Thoracic aorta (tissue), 2 donors: ENCODE data around the gene ZC3H14. TPM values are rescaled to one million over a fixed set of nuclear protein-coding genes. Genes with fewer than 3 reads are reported as not detected.

ENCODE experiments used
- ATAC-seq: fragments of 150-250 bp; one replicate; pipeline ENCODE4 v1.8.0; 2017; ENCODE audit warnings: low read depth; ENCODE audit not compliant: insufficient number of reproducible peaks, low FRiP score
- DNase-seq: peaks from one replicate; pipeline ENCODE4 v3.0.0-alpha.2; 2020; ENCODE audit warnings: low spot score
- H3K27ac ChIP-seq, 2 donors: fragments of 200-600 bp; sonication (generic); 1 replicate in 1 of 2; 2 replicates in 1 of 2; pipeline ENCODE4 v1.5.1; 2016; ENCODE audit warnings: mild to moderate bottlenecking in 2 of 2, moderate library complexity in 2 of 2
- H3K27me3 ChIP-seq: fragments of 200-600 bp; sonication (generic); replicated peaks from 2 replicates; pipeline ENCODE4 v1.6.0; 2016; ENCODE audit warnings: mild to moderate bottlenecking; ENCODE audit not compliant: insufficient read depth
- H3K36me3 ChIP-seq: fragments of 200-600 bp; sonication (generic); one replicate; pipeline ENCODE4 v1.5.1; 2016
- H3K4me1 ChIP-seq, 2 donors: fragments of 200-600 bp; sonication (generic); 1 replicate in 1 of 2; 2 replicates in 1 of 2; pipeline versions ENCODE4 v1.5.1 to v1.6.0; 2016; ENCODE audit warnings: low read depth in 2 of 2, mild to moderate bottlenecking in 1 of 2; ENCODE audit not compliant: control insufficient read depth in 1 of 2
- H3K4me3 ChIP-seq: fragments of 200-600 bp; sonication (generic); 2 replicates; pipeline ENCODE4 v1.5.1; 2016; ENCODE audit warnings: mild to moderate bottlenecking
- H3K9me3 ChIP-seq: fragments of 200-600 bp; sonication (generic); 2 replicates; pipeline ENCODE4 v1.5.1; 2016
- CTCF ChIP-seq: fragments of 200-600 bp; sonication (generic); IDR thresholded peaks from one replicate; pipeline ENCODE4 v1.5.1; 2019; ENCODE audit warnings: antibody characterized with exemption
- total RNA-seq, 2 donors: library from RNA; depleted of rRNA; stranded (reverse); fragments of >200 nt; gene quantifications; one replicate each; pipeline versions ENCODE4 v1.1.0 to v1.2.3, GENCODE V29; 2016

The ZC3H14 gene
- total RNA-seq, 2 donors from 2014 or later: 47.7 to 82.9 TPM

- Histone ChIP-seq H3K27ac (no peak overlapping the region), H3K9me3 (no peaks in the 10 kb centered on the region), H3K4me3 (no peak overlapping the region), H3K36me3 (no peaks in the 10 kb centered on the region), H3K4me1 (no peaks in the 10 kb centered on the region), H3K27me3 (no peaks in the 10 kb centered on the region)
- TF ChIP-seq CTCF: no peak
- no peak for DNase-seq
- ATAC-seq: no peak
These were observed 69.7 kb downstream of the ZC3H14 start for GRCh38 chr14:88632512-88632911.

- Histone ChIP-seq H3K4me3 (no peak overlapping the region), H3K9me3 (no peaks in the 10 kb centered on the region), H3K27ac (no peak overlapping the region), H3K36me3 (no peaks in the 10 kb centered on the region), H3K4me1 (no peaks in the 10 kb centered on the region), H3K27me3 (no peaks in the 10 kb centered on the region)
- DNase-seq (no peak), ATAC-seq (no peak)
- TF ChIP-seq CTCF: no peak
These were observed 76.4 kb downstream of the ZC3H14 start for GRCh38 chr14:88639221-88639620.

- H3K36me3 ChIP-seq: no peaks in the 10 kb centered on the region
These were observed 97.2 kb downstream of the ZC3H14 start for GRCh38 chr14:88660056-88660455.

GRCh38 chr14:88667555-88668273 is 104.9 kb downstream of the ZC3H14 start:
- H3K36me3 ChIP-seq: no peaks in the 10 kb centered on the region
- no peak overlapping the region for H3K4me3 ChIP-seq
- TF ChIP-seq CTCF: peak; percentile 74
- H3K9me3 ChIP-seq: no peaks in the 10 kb centered on the region
- peak; percentile 76 for ATAC-seq
- peaks cover 3 to 10% of the 10 kb centered on the region in 2 donors for H3K4me1 ChIP-seq
- H3K27ac ChIP-seq: peak overlapping the region; percentile 27 to 43
- H3K27me3 ChIP-seq: no peaks in the 10 kb centered on the region
- DNase-seq: no peak

More at GRCh38 chr14:88660056-88660455, 97.2 kb downstream of the ZC3H14 start:
- H3K9me3 ChIP-seq: no peaks in the 10 kb centered on the region
- no peak overlapping the region for H3K4me3 ChIP-seq
- DNase-seq: no peak
- no peaks in the 10 kb centered on the region for H3K4me1 ChIP-seq
- no peak for ATAC-seq
- TF ChIP-seq CTCF: no peak
- H3K27ac ChIP-seq: no peak overlapping the region
- no peaks in the 10 kb centered on the region for H3K27me3 ChIP-seq

- TF ChIP-seq CTCF: no peak
- Histone ChIP-seq H3K4me3 (no peak overlapping the region), H3K36me3 (no peaks in the 10 kb centered on the region), H3K27me3 (no peaks in the 10 kb centered on the region), H3K4me1 (peaks cover 3 to 10% of the 10 kb centered on the region in 2 donors), H3K9me3 (no peaks in the 10 kb centered on the region), H3K27ac (peak overlapping the region in 1 of 2 donors; percentile 27)
- DNase-seq (no peak), ATAC-seq (no peak)
These were observed 105.7 kb downstream of the ZC3H14 start for GRCh38 chr14:88668448-88669116.
